Psoas muscle (tissue), 8 donors: ENCODE results near the gene WDR75. TPM values are rescaled to one million over a fixed set of nuclear protein-coding genes. Genes with fewer than 3 reads are reported as not detected.

Experiments used
- ATAC-seq, 4 donors: fragments of 200-7000 bp; cut with Tn5 transposase; one replicate each; pipeline ENCODE4 v1.9.1; 2020; ENCODE audit warnings: moderate library complexity in 3 of 4, mild to moderate bottlenecking in 2 of 4
- DNase-seq, 2 donors: peaks; one replicate each; pipeline ENCODE4 v3.0.0-alpha.2; 2020
- H3K27ac ChIP-seq: fragments of 200-600 bp; one replicate; pipeline ENCODE4 v1.8.0; 2022
- H3K27me3 ChIP-seq, 3 donors: fragments of 200-600 bp in 1 of 3; one replicate each; pipeline versions ENCODE4 v1.6.1 to v1.8.0; 2013 to 2022; ENCODE audit warnings: low read length in 2 of 3, mild to moderate bottlenecking in 2 of 3, moderate library complexity in 1 of 3; ENCODE audit not compliant: insufficient read depth in 3 of 3
- H3K36me3 ChIP-seq, 2 donors: fragments of 200-600 bp in 1 of 2; one replicate each; pipeline versions ENCODE4 v1.6.1 to v1.8.0; 2013 to 2022; ENCODE audit warnings: low read depth in 1 of 2, mild to moderate bottlenecking in 1 of 2, moderate library complexity in 1 of 2; ENCODE audit not compliant: insufficient read depth in 1 of 2
- H3K4me1 ChIP-seq: fragments of 200-600 bp; one replicate; pipeline ENCODE4 v1.8.0; 2022
- H3K4me3 ChIP-seq: fragments of 200-600 bp; one replicate; pipeline ENCODE4 v1.8.0; 2022; ENCODE audit warnings: mild to moderate bottlenecking
- H3K9me3 ChIP-seq: fragments of 200-600 bp; one replicate; pipeline ENCODE4 v1.8.0; 2022
- CTCF ChIP-seq: fragments of 200-600 bp; IDR thresholded peaks from one replicate; pipeline ENCODE4 v1.8.0; 2022; ENCODE audit warnings: antibody characterized with exemption
- WGBS, 3 donors: extraction: QIAGEN DNeasy Blood & Tissue Kit; methylation state at CpG; one replicate each; pipeline versions ENCODE4 v1.1.6 to v1.1.7; 2013; 5-methylcytosine and 5-hydroxymethylcytosine counted together
- intact Hi-C, 2 donors: fragments of 100-400 bp; cut with DNase I; formaldehyde crosslinking; loops; one replicate each; pipeline versions ENCODE4 v1.11.0 to v1.14.2; 2022
- long read RNA-seq, 2 donors: library from polyadenylated mRNA; unstranded; transcript quantifications; one replicate each; pipeline ENCODE4 v2.0.0, GENCODE V29; 2021
- polyA plus RNA-seq, 3 donors: library from polyadenylated mRNA; stranded (reverse); fragments of 200-250 nt; gene quantifications; one replicate each; pipeline ENCODE4 v1.2.3, GENCODE V29; 2013
- total RNA-seq, 4 donors: library from RNA; stranded (reverse); fragmentation: NEBNext Ultra II Directional in 2 of 4; extraction: Animal tissue kit (Norgen Biotek cat#: 25700) in 2 of 4; gene quantifications; one replicate each; pipeline versions ENCODE4 v1.2.1 to v1.2.4, GENCODE V29; 2021 to 2023
- donor health status: healthy with polysubstance abuse.
- donor health status: DM: no; HTN: no; CAD: no; lungs with moderate emphysema.
- donor health status: Bipolar disorder and iron deficiency.
- donor health status: healthy.
- donor health status: DM: yes; HTN: yes; CAD: no.
- donor health status: DM: no; HTN: no; CAD: no.
- donor health status: DM: no; HTN: no; CAD: no.
- donor health status: DM: yes; HTN: yes; CAD: no.

The WDR75 gene
- 10 to 100 TPM; 17.4 to 20.3 (median 18.6) TPM for total RNA-seq
- 10 to 100 TPM in 2 of 3 donors, 1 to 10 TPM in 1; 9.2 to 16.7 (median 10.8) TPM for polyA plus RNA-seq
- long read RNA-seq, donor 1, transcript WDR75-201 (21 exons, 2,701 nt), result major isoform, 7 of 10 reads
- long read RNA-seq, donor 1, partial matches to known transcripts, result 1 of 10 reads
- long read RNA-seq, donor 1, other reads (novel, unspliced or antisense), result 2 of 10 reads
- long read RNA-seq, donor 2, transcript WDR75-201 (21 exons, 2,701 nt), result major isoform, 20 of 29 reads
- long read RNA-seq, donor 2, partial matches to known transcripts, result 3 of 29 reads
- long read RNA-seq, donor 2, other reads (novel, unspliced or antisense), result 5 of 29 reads

- intact Hi-C loops, result no loop called here
- Histone ChIP-seq H3K27me3 (no peaks in the 10 kb centered on the region), H3K4me1 (peaks cover 10% of the 10 kb centered on the region), H3K4me3 (peak within 1 kb of the TSS; percentile 90), H3K27ac (peak within 1 kb of the TSS; percentile 89), H3K9me3 (no peaks in the 10 kb centered on the region), H3K36me3 (peaks cover 0 to 3% of the 10 kb centered on the region in 2 donors)
- 0% methylated on average over 48 of the region's 48 CpGs for WGBS, 3 donors
- DNase-seq (peak; percentile 94 to 95), ATAC-seq (peak; percentile 98 to 99 (median 98))
- peak; percentile 2 for TF ChIP-seq CTCF
These were observed at the start of gene WDR75 for GRCh38 chr2:189440947-189441708. Gene WDR75, plus strand, starts transcription at chr2:189441474. Its CDS starts 19 bp downstream, at chr2:189441493.

DNA sequence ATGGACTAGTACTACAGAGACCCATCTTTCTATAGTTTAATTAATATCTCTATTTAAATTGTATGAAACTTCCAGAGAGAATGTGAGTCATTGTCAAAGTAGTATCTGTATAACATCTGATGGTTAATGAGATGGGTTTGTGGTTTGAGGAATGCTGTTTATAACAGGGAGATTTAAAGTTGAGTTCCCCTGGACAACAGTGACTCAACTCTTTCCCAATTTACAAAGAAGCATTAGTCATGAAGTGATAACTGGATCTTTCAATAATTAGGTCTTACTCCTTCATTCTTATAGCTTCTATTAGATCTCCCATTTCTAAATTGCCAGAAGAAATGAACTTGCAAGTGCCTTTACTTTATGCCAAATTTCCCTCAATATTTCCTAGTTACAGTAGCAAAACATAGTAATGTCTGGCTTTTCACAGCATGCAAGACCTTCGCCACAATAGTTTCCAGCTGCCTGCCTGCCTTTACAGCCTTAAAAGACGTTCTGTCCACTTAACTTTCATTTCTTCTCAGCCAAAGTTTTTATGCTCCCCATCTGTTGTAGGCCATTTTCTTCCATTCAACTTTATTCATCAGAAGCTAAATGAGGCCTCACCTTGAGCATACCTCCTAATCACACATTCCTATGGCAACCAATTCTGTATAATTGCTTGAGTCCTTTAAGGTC, 47.7 kb upstream of the WDR75 start:
- Histone ChIP-seq H3K9me3 (peaks cover 4% of the 10 kb centered on the region), H3K4me3 (no peak overlapping the region), H3K27me3 (no peaks in the 10 kb centered on the region), H3K36me3 (no peaks in the 10 kb centered on the region), H3K4me1 (no peaks in the 10 kb centered on the region), H3K27ac (peak overlapping the region; percentile 17)
- WGBS, 3 donors, result 47 to 53% (median 52%) methylated on average over 2 of the region's 2 CpGs
- intact Hi-C loops, result no loop called here
- ATAC-seq (peak; percentile 39 to 69 (median 56)), DNase-seq (no peak)
- no peak for TF ChIP-seq CTCF

GRCh38 chr2:189394525-189394924, 46.7 kb upstream of the WDR75 start:
- Histone ChIP-seq H3K4me3 (no peak overlapping the region), H3K36me3 (no peaks in the 10 kb centered on the region), H3K9me3 (peaks cover 4% of the 10 kb centered on the region), H3K4me1 (no peaks in the 10 kb centered on the region), H3K27ac (no peak overlapping the region), H3K27me3 (no peaks in the 10 kb centered on the region)
- intact Hi-C loops, result no loop called here
- no peak for ATAC-seq
- DNase-seq, result no peak
- no peak for TF ChIP-seq CTCF

DNA sequence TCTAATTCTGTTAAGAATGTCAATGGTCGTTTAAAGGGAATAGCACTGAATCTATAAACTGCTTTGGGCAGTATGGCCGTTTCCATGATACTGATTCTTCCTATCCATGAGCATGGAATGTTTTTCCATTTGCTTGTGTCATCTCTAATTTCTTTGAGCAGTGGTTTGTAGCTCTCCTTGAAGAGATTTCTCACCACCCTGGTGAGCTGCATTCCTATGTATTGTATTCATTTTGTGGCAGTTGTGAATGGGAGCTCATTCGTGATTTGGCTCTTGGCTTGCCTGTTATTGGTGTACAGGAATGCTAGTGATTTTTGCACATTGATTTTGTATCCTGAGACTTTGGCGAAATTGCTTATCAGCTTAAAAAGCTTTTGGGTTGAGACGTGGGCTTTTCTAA, 38.3 kb upstream of the WDR75 start:
- no peak for TF ChIP-seq CTCF
- Histone ChIP-seq H3K36me3 (no peaks in the 10 kb centered on the region), H3K4me1 (no peaks in the 10 kb centered on the region), H3K27me3 (no peaks in the 10 kb centered on the region), H3K27ac (no peak overlapping the region), H3K9me3 (no peaks in the 10 kb centered on the region), H3K4me3 (no peak overlapping the region)
- intact Hi-C loops, result no loop called here
- WGBS, 3 donors, result 75 to 89% (median 84%) methylated on average over 5 of the region's 5 CpGs
- ATAC-seq, result no peak
- no peak for DNase-seq
